GM23338 (cell line): Measurements from ENCODE around the gene CDH23. TPM values are rescaled to one million over a fixed set of nuclear protein-coding genes. Genes with fewer than 3 reads are reported as not detected.

ENCODE experiments used
- ATAC-seq: fragments of 200-7000 bp; cut with Tn5 transposase; 3 replicates; pipeline ENCODE4 v1.9.1; 2020
- DNase-seq: peaks from one replicate; pipeline ENCODE4 v3.0.0-alpha.2; 2015; ENCODE audit warnings: low spot score
- H2AFZ ChIP-seq: fragments of 200-600 bp; sonication (generic); 2 replicates; pipeline ENCODE4 v1.8.0; 2016; ENCODE audit warnings: antibody characterized with exemption, mild to moderate bottlenecking, moderate library complexity
- H3F3A ChIP-seq: fragments of 200-600 bp; sonication (generic); replicated peaks from 2 replicates; pipeline ENCODE4 v1.8.0; 2017; ENCODE audit warnings: antibody characterized with exemption, mixed run types, low read depth
- H3K27ac ChIP-seq: fragments of 200-600 bp; sonication (generic); 2 replicates; pipeline ENCODE4 v1.6.1; 2016; ENCODE audit warnings: low read depth
- H3K27me3 ChIP-seq: fragments of 200-600 bp; sonication (generic); 2 replicates; pipeline ENCODE4 v1.8.0; 2016; ENCODE audit warnings: mild to moderate bottlenecking, mixed run types, moderate library complexity; ENCODE audit not compliant: insufficient read depth
- H3K36me3 ChIP-seq: fragments of 200-600 bp; sonication (generic); 2 replicates; pipeline ENCODE4 v1.8.0; 2016; ENCODE audit warnings: mild to moderate bottlenecking; ENCODE audit not compliant: insufficient read depth
- H3K4me1 ChIP-seq: fragments of 200-600 bp; sonication (generic); 2 replicates; pipeline ENCODE4 v1.8.0; 2016; ENCODE audit warnings: mild to moderate bottlenecking, moderate library complexity; ENCODE audit not compliant: insufficient read depth
- H3K4me2 ChIP-seq: fragments of 200-600 bp; sonication (generic); 2 replicates; pipeline ENCODE4 v1.7.1; 2017; ENCODE audit warnings: mixed run types
- H3K4me3 ChIP-seq: fragments of 200-600 bp; sonication (generic); 2 replicates; pipeline ENCODE4 v1.6.1; 2016; ENCODE audit warnings: mixed run types
- H3K79me2 ChIP-seq: fragments of 200-600 bp; sonication (generic); replicated peaks from 2 replicates; pipeline ENCODE4 v1.8.0; 2017; ENCODE audit warnings: mild to moderate bottlenecking; ENCODE audit not compliant: insufficient read depth
- H3K9me2 ChIP-seq: fragments of 200-600 bp; sonication (generic); 2 replicates; pipeline ENCODE4 v1.8.0; 2017; ENCODE audit not compliant: insufficient read depth
- H4K20me1 ChIP-seq: fragments of 200-600 bp; sonication (generic); replicated peaks from 2 replicates; pipeline ENCODE4 v1.8.0; 2017; ENCODE audit warnings: mild to moderate bottlenecking; ENCODE audit not compliant: insufficient read depth
- H3K27ac Mint-ChIP-seq: 2 replicates; pipeline ENCODE4 v1.8.0; 2020; ENCODE audit warnings: inconsistent platforms, mild to moderate bottlenecking, moderate library complexity, mixed read lengths
- H3K27me3 Mint-ChIP-seq: 3 replicates; pipeline ENCODE4 v1.8.0; 2022; ENCODE audit warnings: low read depth, mild to moderate bottlenecking, moderate library complexity, mixed read lengths, inconsistent platforms; ENCODE audit not compliant: insufficient read depth, poor library complexity
- H3K36me3 Mint-ChIP-seq: 3 replicates; pipeline ENCODE4 v1.8.0; 2021; ENCODE audit warnings: low read depth, mild to moderate bottlenecking, inconsistent platforms, moderate library complexity, mixed read lengths
- H3K4me1 Mint-ChIP-seq: 3 replicates; pipeline ENCODE4 v1.8.0; 2020; ENCODE audit warnings: mild to moderate bottlenecking, inconsistent platforms, mixed read lengths
- H3K4me3 Mint-ChIP-seq: 3 replicates; pipeline ENCODE4 v1.8.0; 2021; ENCODE audit warnings: moderate library complexity, mild to moderate bottlenecking, inconsistent platforms, mixed read lengths
- H3K9me3 Mint-ChIP-seq: 3 replicates; pipeline ENCODE4 v1.8.0; 2020; ENCODE audit warnings: moderate library complexity, mild to moderate bottlenecking, inconsistent platforms, mixed read lengths
- CREB1 ChIP-seq: fragments of 250-450 bp; sonication (Bioruptor Pico); IDR thresholded peaks from 2 replicates; pipeline ENCODE4 v1.5.0; 2020; ENCODE audit warnings: low read depth, mild to moderate bottlenecking, moderate library complexity
- EZH2 ChIP-seq: fragments of 200-600 bp; sonication (generic); IDR thresholded peaks from one replicate; pipeline ENCODE4 v1.8.0; 2017; ENCODE audit warnings: antibody characterized with exemption, mild to moderate bottlenecking, low read depth; ENCODE audit not compliant: unreplicated experiment
- EZH2phosphoT487 ChIP-seq: fragments of 200-600 bp; sonication (generic); IDR thresholded peaks from one replicate; pipeline ENCODE4 v1.8.1; 2018; ENCODE audit warnings: antibody characterized with exemption; ENCODE audit not compliant: unreplicated experiment
- JUNB ChIP-seq: IDR thresholded peaks from one replicate; pipeline ENCODE4 v1.6.1; 2016; ENCODE audit warnings: antibody characterized with exemption; ENCODE audit not compliant: unreplicated experiment
- NANOG ChIP-seq: IDR thresholded peaks from 2 replicates; pipeline ENCODE4 v1.6.1; 2016; ENCODE audit warnings: antibody characterized with exemption, borderline replicate concordance
- POLR2AphosphoS5 ChIP-seq: IDR thresholded peaks from 2 replicates; pipeline ENCODE4 v1.6.1; 2016; ENCODE audit warnings: antibody characterized with exemption, low read depth
- STAT1 ChIP-seq: IDR thresholded peaks from one replicate; pipeline ENCODE4 v1.6.1; 2016; ENCODE audit warnings: antibody characterized with exemption; ENCODE audit not compliant: unreplicated experiment
- ZNF114 ChIP-seq: fragments of 250-450 bp; sonication (Bioruptor Pico); IDR thresholded peaks from 2 replicates; pipeline ENCODE4 v1.5.0; 2020; ENCODE audit warnings: mild to moderate bottlenecking, moderate library complexity
- ZNF331 ChIP-seq: fragments of 250-450 bp; sonication (Bioruptor Pico); IDR thresholded peaks from 2 replicates; pipeline ENCODE4 v1.5.0; 2020; ENCODE audit warnings: low read depth, mild to moderate bottlenecking, moderate library complexity
- polyA plus RNA-seq: library from polyadenylated mRNA; unstranded; fragments of >200 nt; fragmentation: Nextera tagmentation; extraction: Ambion mirVana; gene quantifications from 2 replicates; pipeline ENCODE4 v1.2.1, GENCODE V29; 2016
- total RNA-seq: library from RNA; depleted of rRNA; stranded (reverse); fragments of >200 nt; shearing (Covaris generic); gene quantifications from 2 replicates; pipeline ENCODE4 v1.2.3, GENCODE V29; 2014
- TF ChIP-seq, protein P1 (sequence below), 2 experiments: fragments of 200-600 bp in 1 of 2; sonication (generic) in 1 of 2; conservative IDR thresholded peaks; 2 replicates each; pipeline versions ENCODE4 v1.5.1 to v1.6.1; 2016 to 2017; ENCODE audit warnings: antibody characterized with exemption in 2 of 2, low read depth in 2 of 2, mild to moderate bottlenecking in 2 of 2, moderate library complexity in 1 of 2
- TF ChIP-seq, protein P2 (sequence below): IDR thresholded peaks from 2 replicates; pipeline ENCODE4 v1.6.1; 2016; ENCODE audit warnings: antibody characterized with exemption

Gene CDH23
- total and polyA plus RNA-seq, 2 experiments from 2014 or later = 0.95 to 4.3 TPM

DNA sequence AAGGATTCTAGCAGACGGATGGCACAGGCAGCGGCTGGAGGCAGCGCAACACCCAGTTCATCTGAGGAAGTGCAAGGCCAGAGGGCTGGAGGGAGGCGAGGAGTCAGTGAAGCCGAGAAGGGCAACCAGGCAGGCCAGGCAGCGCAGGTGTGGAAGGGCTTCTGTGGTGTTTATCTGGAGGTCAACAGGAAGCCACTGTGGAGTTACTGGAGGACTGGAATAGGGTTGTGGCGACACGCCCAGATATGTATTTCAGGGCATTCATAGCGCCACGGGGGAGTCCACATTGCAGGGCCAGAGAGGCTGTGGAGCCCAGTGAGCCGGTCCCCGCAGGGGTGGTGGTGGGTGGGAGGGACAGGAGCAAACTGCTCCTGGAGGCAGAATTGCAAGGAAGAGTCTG, 150.6 kb downstream of the CDH23 start (continued):
- TF ChIP-seq NANOG = no peak
- no peak for TF ChIP-seq STAT1
- TF ChIP-seq EZH2phosphoT487 = no peak
- no peak for TF ChIP-seq EZH2
- TF ChIP-seq ZNF114 = no peak
- TF ChIP-seq JUNB = no peak
- TF ChIP-seq, protein P1, sequence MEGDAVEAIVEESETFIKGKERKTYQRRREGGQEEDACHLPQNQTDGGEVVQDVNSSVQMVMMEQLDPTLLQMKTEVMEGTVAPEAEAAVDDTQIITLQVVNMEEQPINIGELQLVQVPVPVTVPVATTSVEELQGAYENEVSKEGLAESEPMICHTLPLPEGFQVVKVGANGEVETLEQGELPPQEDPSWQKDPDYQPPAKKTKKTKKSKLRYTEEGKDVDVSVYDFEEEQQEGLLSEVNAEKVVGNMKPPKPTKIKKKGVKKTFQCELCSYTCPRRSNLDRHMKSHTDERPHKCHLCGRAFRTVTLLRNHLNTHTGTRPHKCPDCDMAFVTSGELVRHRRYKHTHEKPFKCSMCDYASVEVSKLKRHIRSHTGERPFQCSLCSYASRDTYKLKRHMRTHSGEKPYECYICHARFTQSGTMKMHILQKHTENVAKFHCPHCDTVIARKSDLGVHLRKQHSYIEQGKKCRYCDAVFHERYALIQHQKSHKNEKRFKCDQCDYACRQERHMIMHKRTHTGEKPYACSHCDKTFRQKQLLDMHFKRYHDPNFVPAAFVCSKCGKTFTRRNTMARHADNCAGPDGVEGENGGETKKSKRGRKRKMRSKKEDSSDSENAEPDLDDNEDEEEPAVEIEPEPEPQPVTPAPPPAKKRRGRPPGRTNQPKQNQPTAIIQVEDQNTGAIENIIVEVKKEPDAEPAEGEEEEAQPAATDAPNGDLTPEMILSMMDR (conservative IDR thresholded peaks at IDR 0.05; ENCODE audit: low read depth in 2 of 2) = no peak; a peak in 1 of 4 replicates
- no peak for TF ChIP-seq ZNF331 (CRISPR knock-in tag)
- no peak for TF ChIP-seq CREB1 (CRISPR knock-in tag)
- no peak for TF ChIP-seq POLR2AphosphoS5

DNA sequence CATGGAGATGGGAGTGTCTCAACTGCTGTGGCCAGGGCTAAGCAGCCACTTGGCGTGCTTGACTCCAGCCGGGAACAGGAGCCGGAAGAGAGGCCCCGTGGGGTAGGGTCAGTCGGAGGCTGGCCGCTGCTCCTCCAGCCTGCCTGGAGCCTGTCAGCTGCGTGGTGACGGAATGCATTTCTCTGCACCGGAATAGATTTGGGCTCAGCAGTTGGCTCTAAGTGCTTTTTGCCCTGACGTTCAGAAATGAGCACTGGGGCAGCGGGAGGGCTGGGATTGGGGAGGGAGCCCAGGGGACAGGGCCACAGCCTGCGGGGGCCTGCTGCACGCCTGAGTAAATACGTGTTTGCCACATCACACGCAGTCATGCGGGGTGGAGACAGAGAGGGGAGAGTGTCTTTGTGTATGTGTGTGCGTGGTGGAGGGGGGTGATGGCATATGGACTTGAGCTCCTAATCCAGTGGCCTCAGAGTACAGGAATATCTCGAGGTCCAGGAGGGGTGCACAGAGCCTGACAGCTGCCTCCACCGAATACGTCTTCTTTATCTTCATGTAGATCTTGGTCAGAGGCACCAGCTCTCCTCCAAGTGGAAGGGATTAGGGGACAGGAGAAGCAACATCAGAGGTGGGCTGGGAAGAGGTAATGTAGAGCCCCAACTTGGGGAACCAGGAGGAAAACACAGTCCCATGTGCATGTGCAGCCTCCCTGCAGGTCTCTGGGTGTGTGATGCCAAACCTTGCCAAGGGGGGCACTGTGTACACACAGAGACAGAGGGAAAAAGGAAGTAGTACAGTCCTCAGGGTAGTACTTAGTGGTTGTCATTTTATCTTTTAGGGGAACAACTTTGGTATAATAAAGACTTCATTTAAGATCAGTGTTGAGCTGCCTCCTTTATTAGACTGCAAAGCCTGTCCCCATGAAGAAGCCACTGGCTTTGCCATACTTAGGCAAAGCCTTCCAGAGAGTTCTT, 151.4 kb downstream of the CDH23 start:
- H4K20me1 ChIP-seq = no peaks in the 10 kb centered on the region
- no peak overlapping the region for H3K4me3 Mint-ChIP-seq
- H3K27me3 ChIP-seq = no peaks in the 10 kb centered on the region
- no peak overlapping the region for H3K4me3 ChIP-seq
- H3F3A ChIP-seq = no peaks in the 10 kb centered on the region
- H3K4me1 Mint-ChIP-seq = peaks cover 48% of the 10 kb centered on the region
- no peak overlapping the region for H3K27ac ChIP-seq
- DNase-seq (no peak), ATAC-seq (peak; percentile 59)
- no peak overlapping the region for H3K4me2 ChIP-seq
- TF ChIP-seq, protein P1 (conservative IDR thresholded peaks at IDR 0.05; ENCODE audit: low read depth in 2 of 2) = peak; percentile 52 to 53
- TF ChIP-seq, protein P2, sequence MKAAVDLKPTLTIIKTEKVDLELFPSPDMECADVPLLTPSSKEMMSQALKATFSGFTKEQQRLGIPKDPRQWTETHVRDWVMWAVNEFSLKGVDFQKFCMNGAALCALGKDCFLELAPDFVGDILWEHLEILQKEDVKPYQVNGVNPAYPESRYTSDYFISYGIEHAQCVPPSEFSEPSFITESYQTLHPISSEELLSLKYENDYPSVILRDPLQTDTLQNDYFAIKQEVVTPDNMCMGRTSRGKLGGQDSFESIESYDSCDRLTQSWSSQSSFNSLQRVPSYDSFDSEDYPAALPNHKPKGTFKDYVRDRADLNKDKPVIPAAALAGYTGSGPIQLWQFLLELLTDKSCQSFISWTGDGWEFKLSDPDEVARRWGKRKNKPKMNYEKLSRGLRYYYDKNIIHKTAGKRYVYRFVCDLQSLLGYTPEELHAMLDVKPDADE = no peak
- no peak for TF ChIP-seq JUNB
- peaks cover 22% of the 10 kb centered on the region for H3K4me1 ChIP-seq
- peak overlapping the region; percentile 14; the same call in 1 of the 2 replicates for H2AFZ ChIP-seq
- no peak overlapping the region for H3K27ac Mint-ChIP-seq
- H3K9me3 Mint-ChIP-seq = no peaks in the 10 kb centered on the region
- H3K36me3 Mint-ChIP-seq = no peaks in the 10 kb centered on the region
- H3K9me2 ChIP-seq = peaks cover 8% of the 10 kb centered on the region; the same call in 1 of the 2 replicates
- no peaks in the 10 kb centered on the region for H3K36me3 ChIP-seq
- peaks cover 8% of the 10 kb centered on the region for H3K27me3 Mint-ChIP-seq
- H3K79me2 ChIP-seq = no peaks in the 10 kb centered on the region
